A549 (cell line): ENCODE results near the gene IQSEC2. TPM values are rescaled to one million over a fixed set of nuclear protein-coding genes. Genes with fewer than 3 reads are reported as not detected.
A peak's percentile ranks its signal among the peaks of the same experiment; 100 is the strongest.

ENCODE experiments used
- ATAC-seq, 2 experiments: fragments of 200-7000 bp in 1 of 2; fragments of >200 bp in 1 of 2; cut with Nextera tagmentation in 1 of 2; cut with Tn5 transposase in 1 of 2; 3 replicates each; pipeline versions ENCODE4 v1.8.0 to v1.9.1; 2018 to 2020; ENCODE audit warnings: mild to moderate bottlenecking in 1 of 2, moderate library complexity in 1 of 2
- CTCF ChIA-PET: fragments of 300-600 bp; sonication (Branson Sonifier 250); formaldehyde crosslinking; extraction: SDS; loops from one replicate; lab custom pipeline; 2021; ENCODE audit warnings: antibody characterized with exemption, inconsistent platforms; lab: Yijun Ruan, JAX
- POLR2A ChIA-PET: fragments of 350-600 bp; formaldehyde crosslinking; extraction: SDS; loops from one replicate; lab custom pipeline; 2021; ENCODE audit warnings: antibody characterized with exemption, inconsistent platforms; lab: Yijun Ruan, JAX
- DNase-seq, 2 experiments: peaks; one replicate each; pipeline versions ENCODE4 v3.0.0 to v3.0.0-alpha.2; 2011 to 2016; ENCODE audit warnings: low read depth in 1 of 2, low spot score in 1 of 2
- FAIRE-seq: peaks from 2 replicates; lab custom pipeline; 2011; peaks lifted over from hg19 to GRCh38; lab: Jason Lieb, UNC
- H3K27ac ChIP-seq, 2 experiments: fragments of >200 bp; sonication (Bioruptor Twin); formaldehyde crosslinking; 3 replicates each; pipeline ENCODE4 v1.5.1; 2016 to 2017
- H3K4me1 ChIP-seq: fragments of >200 bp; sonication (Bioruptor Twin); formaldehyde crosslinking; 3 replicates; pipeline ENCODE4 v1.6.1; 2016
- H3K4me2 ChIP-seq: fragments of >200 bp; sonication (Bioruptor Twin); formaldehyde crosslinking; 3 replicates; pipeline ENCODE4 v1.6.1; 2016
- H3K4me3 ChIP-seq: fragments of >200 bp; sonication (Bioruptor Twin); formaldehyde crosslinking; 3 replicates; pipeline ENCODE4 v1.5.1; 2016
- H3K9me3 ChIP-seq: fragments of >200 bp; sonication (Bioruptor Twin); formaldehyde crosslinking; 3 replicates; pipeline ENCODE4 v1.6.1; 2016
- ATOH8 ChIP-seq: fragments of 250-450 bp; sonication (Bioruptor Pico); IDR thresholded peaks from 2 replicates; pipeline ENCODE4 v1.5.0; 2020; ENCODE audit warnings: low read depth, mild to moderate bottlenecking, moderate library complexity
- CEBPB ChIP-seq, 2 experiments: fragments of >200 bp in 1 of 2; sonication (Bioruptor Twin) in 1 of 2; formaldehyde crosslinking in 1 of 2; IDR thresholded peaks; 2 replicates each; pipeline ENCODE4 v1.6.1; 2012 to 2016
- CTCF ChIP-seq: fragments of >200 bp; sonication (Bioruptor Twin); formaldehyde crosslinking; IDR thresholded peaks from 3 replicates; pipeline ENCODE4 v1.5.1; 2016
- EHMT2 ChIP-seq: fragments of 200-600 bp; sonication (generic); IDR thresholded peaks from 2 replicates; pipeline ENCODE4 v1.6.1; 2016; ENCODE audit warnings: antibody characterized with exemption, low read depth, mild to moderate bottlenecking, moderate library complexity
- EP300 ChIP-seq, 2 experiments: fragments of >200 bp; sonication (Bioruptor Twin); formaldehyde crosslinking; IDR thresholded peaks; 2 replicates in 1 of 2; 3 replicates in 1 of 2; pipeline ENCODE4 v1.6.1; 2016 to 2017
- FOSB ChIP-seq: fragments of 250-450 bp; sonication (Bioruptor Pico); IDR thresholded peaks from 2 replicates; pipeline ENCODE4 v1.5.0; 2020; ENCODE audit warnings: mild to moderate bottlenecking, moderate library complexity
- FOSL2 ChIP-seq, 2 experiments: fragments of 450-650 bp in 1 of 2; fragments of >200 bp in 1 of 2; sonication (Bioruptor Twin) in 1 of 2; formaldehyde crosslinking; IDR thresholded peaks; 2 replicates each; pipeline versions ENCODE4 v1.5.0 to v1.6.1; 2016 to 2020; ENCODE audit warnings: mild to moderate bottlenecking in 1 of 2, moderate library complexity in 1 of 2
- GATA3 ChIP-seq: IDR thresholded peaks from 2 replicates; pipeline ENCODE4 v1.6.1; 2012; ENCODE audit warnings: borderline replicate concordance
- HEYL ChIP-seq: fragments of 250-450 bp; sonication (Bioruptor Pico); IDR thresholded peaks from 2 replicates; pipeline ENCODE4 v1.8.0; 2021; ENCODE audit warnings: mild to moderate bottlenecking, moderate library complexity
- KDM5A ChIP-seq: fragments of 200-600 bp; sonication (generic); IDR thresholded peaks from 2 replicates; pipeline ENCODE4 v1.6.1; 2016; ENCODE audit warnings: antibody characterized with exemption, mild to moderate bottlenecking
- MAFK ChIP-seq: fragments of 450-650 bp; IDR thresholded peaks from 2 replicates; pipeline ENCODE4 v1.6.1; 2014; ENCODE audit not compliant: partially characterized antibody
- MYC ChIP-seq: IDR thresholded peaks from 2 replicates; pipeline ENCODE4 v1.6.1; 2012; ENCODE audit warnings: mild to moderate bottlenecking, inconsistent platforms, low read length, improper control_type of control experiment, borderline replicate concordance
- POLR2AphosphoS2 ChIP-seq: conservative IDR thresholded peaks from 2 replicates; pipeline ENCODE4 v1.6.1; 2012; ENCODE audit warnings: low read length, improper control_type of control experiment, inconsistent platforms
- RAD21 ChIP-seq, 2 experiments: fragments of >200 bp in 1 of 2; sonication (Bioruptor Twin) in 1 of 2; formaldehyde crosslinking in 1 of 2; IDR thresholded peaks in 1 of 2; conservative IDR thresholded peaks in 1 of 2; 2 replicates in 1 of 2; 3 replicates in 1 of 2; pipeline ENCODE4 v1.6.1; 2012 to 2018; ENCODE audit warnings: inconsistent platforms in 1 of 2
- SMC3 ChIP-seq: fragments of >200 bp; sonication (Bioruptor Twin); formaldehyde crosslinking; IDR thresholded peaks from 3 replicates; pipeline ENCODE4 v1.6.1; 2018; ENCODE audit warnings: inconsistent platforms
- TP53 ChIP-seq: fragments of 250-450 bp; sonication (Bioruptor Pico); IDR thresholded peaks from 2 replicates; pipeline ENCODE4 v1.5.0; 2021; ENCODE audit warnings: mild to moderate bottlenecking, moderate library complexity
- ZC3H11A ChIP-seq: fragments of 450-650 bp; IDR thresholded peaks from 2 replicates; pipeline ENCODE4 v1.6.1; 2014; ENCODE audit warnings: antibody characterized with exemption, mild to moderate bottlenecking
- WGBS: methylation state at CpG from one replicate; pipeline ENCODE4 v1.1.6; 2017; ENCODE audit errors: missing lambda C conversion rate; 5-methylcytosine and 5-hydroxymethylcytosine counted together
- polyA plus RNA-seq, 4 experiments: library from polyadenylated mRNA; depleted of rRNA in 3 of 4; stranded (reverse); fragments of >200 nt; fragmentation: RNase III in 1 of 4; extraction: RNeasy Plus Mini Kit Qiagen cat#74134 plus additional on column Dnase treatment in 1 of 4; gene quantifications; 2 replicates in 3 of 4; 3 replicates in 1 of 4; pipeline ENCODE4 v1.2.3, GENCODE V29; 2011 to 2017
- TF ChIP-seq, protein P1 (sequence below): IDR thresholded peaks from 2 replicates; pipeline ENCODE4 v1.6.1; 2012
- TF ChIP-seq, protein P2 (sequence below): fragments of 200-600 bp; sonication (generic); IDR thresholded peaks from 2 replicates; pipeline ENCODE4 v1.6.1; 2016; ENCODE audit warnings: antibody characterized with exemption, mild to moderate bottlenecking, moderate library complexity

Gene IQSEC2
- polyA plus RNA-seq, 2 of the 4 experiments (the other 2 are of a cell fraction) = 28.3 to 37.6 TPM

DNA sequence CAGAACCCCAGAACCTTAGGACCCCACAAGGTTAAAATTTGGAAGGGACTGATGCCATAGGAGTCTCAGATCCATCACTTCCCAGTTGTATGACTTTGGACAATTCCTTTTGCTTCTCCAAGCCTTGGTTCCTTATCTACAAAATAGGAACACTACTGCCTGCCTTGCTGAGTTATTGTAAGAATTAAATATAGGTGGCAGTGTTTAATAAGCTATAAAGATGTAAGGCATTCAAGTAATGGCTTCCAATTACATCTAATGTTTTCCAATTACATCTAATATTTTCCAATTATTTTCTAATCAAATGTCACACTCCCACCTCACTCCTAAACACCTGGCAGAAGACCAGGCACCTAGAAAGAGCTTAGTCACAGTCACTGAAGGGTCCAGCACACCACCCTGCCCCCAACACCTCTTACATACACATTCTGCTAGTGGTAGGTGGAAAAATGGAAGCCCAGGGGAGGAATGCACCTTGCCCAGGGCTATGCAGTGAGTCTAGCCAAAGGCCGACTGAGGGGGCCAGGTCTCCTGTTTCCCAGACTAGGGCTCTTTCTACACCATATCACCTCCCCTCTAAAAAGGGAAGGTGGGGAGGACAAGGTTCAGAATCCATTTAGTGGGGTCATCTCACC is 31.9 kb downstream of the IQSEC2 start:
- CTCF ChIA-PET = interaction anchor here (0.6 to 5.8 kb wide), 18 partner anchors 9 to 198 kb away, joined by 3 to 26 read pairs (median 4); partner anchors contain the start of gene IQSEC2
- peak; percentile 32 for FAIRE-seq

DNA sequence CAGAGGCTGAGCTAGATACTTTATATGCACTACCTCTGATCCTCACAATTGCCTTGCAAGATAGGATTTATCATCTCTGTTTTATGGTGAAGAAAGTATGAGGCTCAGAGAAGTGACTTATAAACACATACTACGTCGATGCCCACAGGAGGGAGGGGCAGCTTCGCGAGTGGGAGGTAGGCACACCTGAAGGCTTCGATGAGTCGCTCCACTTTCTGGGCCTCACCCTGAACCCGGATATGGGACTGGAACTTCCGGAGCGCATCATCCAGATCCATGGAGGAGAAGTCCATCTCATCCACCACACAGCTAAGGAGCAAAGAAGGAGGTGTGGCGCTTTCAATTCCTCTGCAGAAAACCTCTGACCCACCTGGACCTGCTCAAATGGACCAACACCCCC is 33.5 kb downstream of the IQSEC2 start:
- Histone ChIP-seq H3K4me1 (peaks cover 10% of the 10 kb centered on the region; the same call in 2 of the 3 replicates), H3K9me3 (no peaks in the 10 kb centered on the region), H3K4me3 (no peak overlapping the region), H3K4me2 (no peak overlapping the region), H3K27ac (no peak overlapping the region)
- FAIRE-seq (no peak), DNase-seq (no peak), ATAC-seq (no peak)
- ChIA-PET CTCF (interaction anchor here (0.8 to 2.1 kb wide), 6 partner anchors 8 to 69 kb away, joined by 3 to 11 read pairs (median 4); no protein-coding TSS in a partner anchor), POLR2A (no interaction called here)
- TF ChIP-seq CTCF (no peak), EHMT2 (no peak), EP300 (IDR thresholded peaks at IDR 0.05) (no peak), GATA3 (no peak), ATOH8 (no peak), KDM5A (no peak), HEYL (CRISPR knock-in tag) (no peak), POLR2AphosphoS2 (no peak), SMC3 (no peak), FOSB (no peak), ZC3H11A (no peak), TP53 (CRISPR knock-in tag) (no peak), CEBPB (IDR thresholded peaks at IDR 0.05) (no peak), MAFK (no peak), FOSL2 (IDR thresholded peaks at IDR 0.05) (no peak), FOSL2 (CRISPR knock-in tag; IDR thresholded peaks at IDR 0.05) (no peak), MYC (no peak)
- TF ChIP-seq, protein P1, sequence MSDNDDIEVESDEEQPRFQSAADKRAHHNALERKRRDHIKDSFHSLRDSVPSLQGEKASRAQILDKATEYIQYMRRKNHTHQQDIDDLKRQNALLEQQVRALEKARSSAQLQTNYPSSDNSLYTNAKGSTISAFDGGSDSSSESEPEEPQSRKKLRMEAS = no peak
- TF ChIP-seq, protein P2, sequence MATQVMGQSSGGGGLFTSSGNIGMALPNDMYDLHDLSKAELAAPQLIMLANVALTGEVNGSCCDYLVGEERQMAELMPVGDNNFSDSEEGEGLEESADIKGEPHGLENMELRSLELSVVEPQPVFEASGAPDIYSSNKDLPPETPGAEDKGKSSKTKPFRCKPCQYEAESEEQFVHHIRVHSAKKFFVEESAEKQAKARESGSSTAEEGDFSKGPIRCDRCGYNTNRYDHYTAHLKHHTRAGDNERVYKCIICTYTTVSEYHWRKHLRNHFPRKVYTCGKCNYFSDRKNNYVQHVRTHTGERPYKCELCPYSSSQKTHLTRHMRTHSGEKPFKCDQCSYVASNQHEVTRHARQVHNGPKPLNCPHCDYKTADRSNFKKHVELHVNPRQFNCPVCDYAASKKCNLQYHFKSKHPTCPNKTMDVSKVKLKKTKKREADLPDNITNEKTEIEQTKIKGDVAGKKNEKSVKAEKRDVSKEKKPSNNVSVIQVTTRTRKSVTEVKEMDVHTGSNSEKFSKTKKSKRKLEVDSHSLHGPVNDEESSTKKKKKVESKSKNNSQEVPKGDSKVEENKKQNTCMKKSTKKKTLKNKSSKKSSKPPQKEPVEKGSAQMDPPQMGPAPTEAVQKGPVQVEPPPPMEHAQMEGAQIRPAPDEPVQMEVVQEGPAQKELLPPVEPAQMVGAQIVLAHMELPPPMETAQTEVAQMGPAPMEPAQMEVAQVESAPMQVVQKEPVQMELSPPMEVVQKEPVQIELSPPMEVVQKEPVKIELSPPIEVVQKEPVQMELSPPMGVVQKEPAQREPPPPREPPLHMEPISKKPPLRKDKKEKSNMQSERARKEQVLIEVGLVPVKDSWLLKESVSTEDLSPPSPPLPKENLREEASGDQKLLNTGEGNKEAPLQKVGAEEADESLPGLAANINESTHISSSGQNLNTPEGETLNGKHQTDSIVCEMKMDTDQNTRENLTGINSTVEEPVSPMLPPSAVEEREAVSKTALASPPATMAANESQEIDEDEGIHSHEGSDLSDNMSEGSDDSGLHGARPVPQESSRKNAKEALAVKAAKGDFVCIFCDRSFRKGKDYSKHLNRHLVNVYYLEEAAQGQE = no peak
- 91% methylated on average over 10 of the region's 10 CpGs for WGBS

More for the DNA sequence above, 31.9 kb downstream of the IQSEC2 start:
- peak in 1 of 2 experiments; percentile 62; a peak in 2 of 6 replicates for ATAC-seq
- peaks cover 15% of the 10 kb centered on the region; the same call in 2 of the 3 replicates for H3K4me1 ChIP-seq
- no peak for DNase-seq
- POLR2A ChIA-PET = no interaction called here
- H3K27ac ChIP-seq = peak overlapping the region in 1 of 2 experiments; percentile 67; a peak in 2 of 6 replicates
- TF ChIP-seq MYC (no peak), CTCF (peak; percentile 37; the same call in 2 of the 3 replicates), RAD21 (conservative IDR thresholded peaks at IDR 0.05 in 1 of 2, IDR thresholded peaks at IDR 0.05 in 1 of 2) (peak; percentile 42 to 48; a peak in 4 of 5 replicates), MAFK (no peak), SMC3 (peak; percentile 31; the same call in 1 of the 3 replicates)
- 17% methylated on average over 1 of the region's 1 CpG for WGBS
- no peaks in the 10 kb centered on the region for H3K9me3 ChIP-seq
- no peak overlapping the region for H3K4me3 ChIP-seq
- no peak overlapping the region for H3K4me2 ChIP-seq
